DND-41 (cell line): ENCODE results near the gene TRIM72.
"Not testable (repeated sequence)": the region's sequence is repeated elsewhere in the genome, so short reads cannot be mapped to it uniquely, and the experiment has no call there.

Source experiments
- ATAC-seq: fragments of 200-7000 bp; cut with Tn5 transposase; 3 replicates; pipeline ENCODE4 v1.9.1; 2021; ENCODE audit warnings: low read depth; ENCODE audit not compliant: insufficient read depth
- DNase-seq: peaks from one replicate; pipeline ENCODE4 v3.0.0-alpha.2; 2020
- H2AFZ ChIP-seq: 2 replicates; pipeline ENCODE4 v1.6.0; 2012; ENCODE audit warnings: low read depth, low read length
- H3K27ac ChIP-seq: 2 replicates; pipeline ENCODE4 v1.5.1; 2012; ENCODE audit warnings: low read length, inconsistent platforms
- H3K27me3 ChIP-seq: fragments of 200-600 bp; sonication (generic); 2 replicates; pipeline ENCODE4 v1.6.0; 2012; ENCODE audit warnings: low read length, mild to moderate bottlenecking, inconsistent platforms; ENCODE audit not compliant: insufficient read depth, poor library complexity
- H3K36me3 ChIP-seq: 2 replicates; pipeline ENCODE4 v1.5.1; 2012; ENCODE audit warnings: low read length, inconsistent platforms; ENCODE audit not compliant: insufficient read depth
- H3K4me1 ChIP-seq: 2 replicates; pipeline ENCODE4 v1.5.1; 2012; ENCODE audit warnings: mild to moderate bottlenecking, low read length; ENCODE audit not compliant: insufficient read depth
- H3K4me2 ChIP-seq: 2 replicates; pipeline ENCODE4 v1.6.0; 2012; ENCODE audit warnings: mild to moderate bottlenecking, moderate library complexity, low read length, inconsistent platforms; ENCODE audit not compliant: insufficient read depth
- H3K4me3 ChIP-seq, 2 experiments: fragments of 200-600 bp in 1 of 2; shearing (Covaris generic) in 1 of 2; 2 replicates each; pipeline ENCODE4 v1.5.1; 2012 to 2016; ENCODE audit warnings: inconsistent platforms in 2 of 2, low read length in 2 of 2, mild to moderate bottlenecking in 2 of 2, low read depth in 1 of 2, moderate library complexity in 1 of 2
- H3K79me2 ChIP-seq: 2 replicates; pipeline ENCODE4 v1.6.0; 2012; ENCODE audit warnings: low read length, inconsistent platforms; ENCODE audit not compliant: insufficient read depth
- H3K9ac ChIP-seq: 2 replicates; pipeline ENCODE4 v1.6.0; 2012; ENCODE audit warnings: low read depth, mild to moderate bottlenecking, inconsistent platforms, low read length, moderate library complexity
- H3K9me3 ChIP-seq: 2 replicates; pipeline ENCODE4 v1.5.1; 2012; ENCODE audit warnings: low read length, moderate library complexity, mild to moderate bottlenecking, inconsistent platforms; ENCODE audit not compliant: insufficient read depth, severe bottlenecking
- H4K20me1 ChIP-seq: 2 replicates; pipeline ENCODE4 v1.6.0; 2012; ENCODE audit warnings: low read length; ENCODE audit not compliant: insufficient read depth
- CTCF ChIP-seq: IDR thresholded peaks from 2 replicates; pipeline ENCODE4 v1.5.1; 2012; ENCODE audit warnings: borderline replicate concordance, low read length, moderate library complexity, mild to moderate bottlenecking; ENCODE audit not compliant: poor library complexity, severe bottlenecking; ENCODE audit errors: extremely low read depth
- EZH2 ChIP-seq: IDR thresholded peaks from 3 replicates; pipeline ENCODE4 v1.6.1; 2012; ENCODE audit warnings: borderline replicate concordance, low read depth, mild to moderate bottlenecking, moderate library complexity, low read length, inconsistent platforms; ENCODE audit not compliant: severe bottlenecking

The TRIM72 gene

GRCh38 chr16:31196324-31197088 lies 17.4 kb upstream of the TRIM72 start:
- H4K20me1 ChIP-seq = peaks cover 65% of the 10 kb centered on the region
- no peak for DNase-seq

DNA sequence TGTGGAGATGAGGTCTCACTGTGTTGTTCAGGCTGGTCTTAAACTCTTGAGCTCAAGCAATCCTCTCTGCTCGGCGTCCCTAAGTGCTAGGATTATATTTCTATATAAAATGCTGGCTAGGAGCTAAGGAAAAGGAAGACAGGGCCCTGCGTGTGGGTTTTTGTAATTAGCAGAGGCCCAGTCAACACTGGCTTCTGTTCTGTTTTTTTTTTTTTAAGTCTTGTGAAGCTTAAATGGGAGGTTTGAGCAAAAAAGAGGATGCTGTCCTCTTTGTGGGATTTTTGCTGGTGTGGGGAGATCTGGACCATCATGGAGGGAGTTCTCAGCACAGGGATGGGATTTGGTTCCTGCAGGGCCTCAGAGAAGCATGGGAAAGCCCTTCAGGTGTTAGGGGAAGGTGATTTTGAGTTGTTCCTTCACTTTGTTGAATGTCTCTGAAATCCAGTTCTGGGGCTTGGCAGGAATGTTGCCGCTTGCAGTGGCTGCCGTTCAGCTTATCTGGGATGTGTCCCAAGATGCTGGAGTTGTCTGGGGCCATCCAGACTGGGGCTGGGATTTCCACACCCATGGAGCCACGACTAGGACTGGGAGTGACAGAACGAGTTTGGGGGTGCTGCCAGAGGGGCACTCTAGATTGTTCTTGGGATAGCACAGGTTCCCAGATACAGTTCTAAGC lies 15.6 kb upstream of the TRIM72 start:
- H3K4me2 ChIP-seq = no peak overlapping the region
- H3K9me3 ChIP-seq = no peaks in the 10 kb centered on the region
- peaks cover 26% of the 10 kb centered on the region for H3K4me1 ChIP-seq
- TF ChIP-seq CTCF (no peak), EZH2 (no peak)
- H4K20me1 ChIP-seq = peaks cover 47% of the 10 kb centered on the region; the same call in 1 of the 2 replicates
- peaks cover 42% of the 10 kb centered on the region for H3K36me3 ChIP-seq
- DNase-seq = no peak
- peaks cover 8% of the 10 kb centered on the region; the same call in 1 of the 2 replicates for H3K79me2 ChIP-seq
- no peak overlapping the region for H2AFZ ChIP-seq
- H3K27me3 ChIP-seq = peaks cover 12% of the 10 kb centered on the region
- H3K9ac ChIP-seq = no peak overlapping the region
- ATAC-seq = no peak
- H3K27ac ChIP-seq = no peak overlapping the region
- no peak overlapping the region for H3K4me3 ChIP-seq

More at GRCh38 chr16:31196324-31197088, 17.4 kb upstream of the TRIM72 start:
- Histone ChIP-seq H3K4me2 (no peak overlapping the region), H3K27me3 (no peaks in the 10 kb centered on the region), H3K36me3 (peaks cover 61% of the 10 kb centered on the region), H3K9me3 (no peaks in the 10 kb centered on the region), H3K4me1 (peaks cover 9% of the 10 kb centered on the region), H3K27ac (no peak overlapping the region), H2AFZ (no peak overlapping the region), H3K79me2 (peaks cover 17% of the 10 kb centered on the region), H3K9ac (no peak overlapping the region), H3K4me3 (no peak overlapping the region)
- ATAC-seq = no peak
- no peak for TF ChIP-seq CTCF
- TF ChIP-seq EZH2 = no peak

GRCh38 chr16:31199430-31200041 lies 14.4 kb upstream of the TRIM72 start:
- peaks cover 37% of the 10 kb centered on the region; the same call in 1 of the 2 replicates for H4K20me1 ChIP-seq
- TF ChIP-seq CTCF = no peak
- no peak for TF ChIP-seq EZH2

DNA sequence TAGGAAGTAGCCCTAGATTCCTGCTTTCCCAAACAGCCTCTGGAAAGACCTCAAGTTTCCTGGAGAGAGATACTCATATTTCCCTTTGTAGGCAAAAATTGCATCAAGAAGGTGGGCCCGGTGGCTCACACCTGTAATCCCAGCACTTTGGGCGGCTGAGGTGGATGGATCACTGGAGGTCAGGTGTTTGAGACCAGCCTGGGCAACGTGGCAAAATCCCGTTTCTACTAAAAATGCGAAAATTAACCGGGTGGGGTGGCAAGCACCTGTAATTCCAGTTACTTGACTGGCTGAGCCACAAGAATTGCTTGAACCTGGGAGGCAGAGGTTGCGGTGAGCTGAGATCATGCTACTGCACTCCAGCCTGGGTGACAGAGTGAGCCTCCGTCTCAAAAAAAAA lies 13.8 kb upstream of the TRIM72 start:
- not testable (repeated sequence) for ATAC-seq, H3K79me2 ChIP-seq, H3K4me2 ChIP-seq, H3K27ac ChIP-seq, H3K4me3 ChIP-seq, H3K9ac ChIP-seq, H2AFZ ChIP-seq, DNase-seq, H3K9me3 ChIP-seq
- peaks cover 25% of the 10 kb centered on the region for H3K36me3 ChIP-seq
- H3K27me3 ChIP-seq = peaks cover 12% of the 10 kb centered on the region
- H4K20me1 ChIP-seq = peaks cover 31% of the 10 kb centered on the region; the same call in 1 of the 2 replicates
- peaks cover 26% of the 10 kb centered on the region for H3K4me1 ChIP-seq

More at GRCh38 chr16:31199430-31200041, 14.4 kb upstream of the TRIM72 start:
- Histone ChIP-seq H2AFZ (no peak overlapping the region), H3K4me2 (no peak overlapping the region), H3K4me1 (peaks cover 26% of the 10 kb centered on the region), H3K36me3 (peaks cover 30% of the 10 kb centered on the region), H3K27me3 (peaks cover 12% of the 10 kb centered on the region), H3K27ac (no peak overlapping the region), H3K9ac (no peak overlapping the region), H3K4me3 (no peak overlapping the region), H3K79me2 (peaks cover 6% of the 10 kb centered on the region; the same call in 1 of the 2 replicates), H3K9me3 (no peaks in the 10 kb centered on the region)
- ATAC-seq (no peak), DNase-seq (no peak)
